Superior temporal gyrus (tissue), 1 donor: Measurements from ENCODE around the gene TRIP10.
"Not testable (repeated sequence)": the region's sequence is repeated elsewhere in the genome, so short reads cannot be mapped to it uniquely, and the experiment has no call there.

Experiments used
- DNase-seq: peaks from one replicate; pipeline ENCODE4 v3.0.0-alpha.2; 2016; ENCODE audit errors: extremely low spot score

TRIP10 gene

DNA sequence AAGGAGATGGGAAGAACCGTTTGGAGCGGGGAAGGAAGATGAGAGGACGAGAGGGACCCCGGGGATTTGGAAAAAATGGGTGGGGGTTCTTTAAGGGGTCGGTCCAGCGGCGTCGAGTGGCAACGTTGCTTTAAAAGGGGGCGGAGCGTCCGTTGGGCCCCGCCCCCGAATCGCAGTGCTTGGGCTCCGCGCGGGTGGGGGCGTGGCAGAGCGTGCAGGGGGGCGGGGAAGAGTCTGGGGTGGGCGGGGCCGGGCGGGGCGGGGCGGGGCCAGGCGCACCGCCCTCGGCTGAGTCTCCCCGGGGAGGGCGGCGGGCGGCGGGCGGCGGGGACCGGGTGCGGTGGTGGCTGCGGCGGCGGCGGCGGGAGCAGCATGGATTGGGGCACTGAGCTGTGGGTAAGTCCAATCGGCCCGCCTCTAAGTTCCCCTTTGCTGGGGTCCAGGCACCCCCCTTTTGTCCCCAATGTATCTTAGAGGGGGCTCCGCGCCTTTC, at the start of gene TRIP10:
Gene TRIP10 (plus strand): TSS at position 291 of the 493 bp plus-strand sequence. CDS start 82 bp downstream, at position 373.
- peak; percentile 81 for DNase-seq

- DNase-seq: no peak
These were observed 49.2 kb upstream of the TRIP10 start for GRCh38 chr19:6690160-6690885.

DNA sequence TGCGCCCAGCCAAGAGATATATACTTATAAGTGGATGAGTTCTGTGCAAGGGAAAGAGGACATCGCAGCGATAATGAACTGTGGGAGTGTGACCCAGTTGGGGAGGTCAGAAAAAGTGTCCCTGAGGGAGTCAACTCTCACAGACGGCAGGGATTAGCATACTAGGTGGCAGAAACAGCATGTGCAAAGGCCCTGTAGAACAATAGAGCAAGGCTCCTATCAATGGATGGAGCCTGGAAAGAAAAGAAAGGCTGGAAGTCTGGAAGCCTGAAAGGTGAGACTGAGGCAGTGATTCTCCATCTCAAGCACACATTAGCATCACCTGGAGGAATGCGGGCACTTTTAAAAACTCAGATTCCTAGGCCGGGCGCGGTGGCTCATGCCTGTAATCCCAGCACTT, 48.1 kb upstream of the TRIP10 start:
- no peak for DNase-seq

GRCh38 chr19:6692027-6692426, 47.5 kb upstream of the TRIP10 start:
- no peak for DNase-seq

- DNase-seq: no peak
These were observed 46.4 kb upstream of the TRIP10 start for GRCh38 chr19:6693056-6693471.

DNA sequence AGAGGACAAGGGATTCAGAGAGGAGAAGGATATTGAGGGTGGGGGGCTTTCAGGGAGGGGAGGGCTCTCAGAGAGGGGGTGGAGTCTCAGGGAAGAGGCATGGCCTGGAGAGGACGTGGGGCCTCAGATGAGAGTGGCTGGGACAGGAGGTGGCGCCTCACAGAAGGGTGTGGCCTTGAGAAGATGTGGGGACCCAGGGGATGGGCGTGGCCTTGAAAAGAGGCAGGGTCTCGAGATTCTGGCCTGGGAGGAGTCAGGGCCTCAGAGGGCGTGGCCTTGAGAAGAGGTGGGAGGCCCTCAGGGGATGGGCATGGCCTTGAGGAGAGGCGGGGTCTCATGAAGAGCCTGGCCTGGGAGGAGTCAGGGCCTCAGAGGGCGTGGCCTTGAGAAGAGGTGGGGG, 45.8 kb upstream of the TRIP10 start:
- DNase-seq: no peak

- no peak for DNase-seq
These were observed 45.2 kb upstream of the TRIP10 start for GRCh38 chr19:6694147-6694815.

- no peak for DNase-seq
These were observed 43.1 kb upstream of the TRIP10 start for GRCh38 chr19:6696239-6696820.

DNA sequence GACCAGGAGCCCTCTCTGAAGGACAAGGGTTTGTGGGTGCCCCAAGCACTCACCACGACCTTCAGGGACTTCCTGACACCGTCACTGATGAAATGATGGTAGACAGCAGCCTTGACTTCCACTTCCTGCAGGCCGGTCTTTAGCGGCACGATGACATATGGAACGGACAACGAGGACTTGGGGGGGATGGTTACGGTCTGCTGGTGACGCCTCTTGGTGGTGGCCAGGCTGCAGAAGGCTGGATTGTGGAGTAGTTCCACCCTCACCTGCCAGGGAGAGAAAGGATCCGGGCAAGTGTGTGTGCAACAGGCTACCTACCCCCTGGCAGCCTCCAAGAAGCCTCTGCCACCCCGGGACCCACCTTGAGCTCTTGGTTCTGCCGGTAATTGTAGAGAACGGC, 42.2 kb upstream of the TRIP10 start:
- no peak for DNase-seq

GRCh38 chr19:6699935-6700334, 39.5 kb upstream of the TRIP10 start:
- DNase-seq: no peak

GRCh38 chr19:6700586-6701316, 38.7 kb upstream of the TRIP10 start:
- DNase-seq: no peak

DNA sequence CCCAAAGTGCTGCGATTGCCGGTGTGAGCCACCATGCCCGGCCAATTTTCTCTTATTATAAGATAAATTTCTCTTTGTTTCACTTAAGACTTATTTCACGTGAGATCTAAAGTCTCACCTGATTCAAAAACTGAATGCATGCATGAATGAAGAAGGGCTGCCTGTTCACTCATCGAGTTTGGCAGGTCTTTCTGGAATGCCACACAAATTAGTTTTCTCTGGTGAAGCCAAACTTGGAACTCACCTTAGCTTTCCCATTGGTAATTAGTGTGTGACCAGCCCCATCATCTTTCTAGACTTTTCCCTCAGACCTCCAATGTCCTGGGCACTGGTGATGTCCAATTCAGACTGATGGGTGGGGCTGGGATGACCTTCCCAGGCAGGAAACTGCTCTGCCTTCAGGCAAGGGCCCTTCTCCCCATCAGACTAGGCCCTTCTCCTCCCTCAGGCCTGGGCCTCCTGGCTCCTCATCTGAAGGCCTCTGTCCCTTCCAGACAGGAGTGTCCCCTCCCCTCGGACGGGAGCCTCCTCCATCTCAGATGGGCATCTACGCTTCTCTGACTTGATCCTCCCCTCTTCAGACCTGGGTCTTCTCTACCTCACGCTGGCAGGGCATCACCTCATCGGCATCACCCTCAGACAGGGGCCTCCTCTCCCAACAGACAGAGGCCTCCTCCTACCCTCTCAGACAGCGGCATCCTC, 33.4 kb upstream of the TRIP10 start:
- DNase-seq: no peak

GRCh38 chr19:6706633-6706958, 32.9 kb upstream of the TRIP10 start:
- no peak for DNase-seq

- no peak for DNase-seq
These were observed 32.3 kb upstream of the TRIP10 start for GRCh38 chr19:6707011-6707657.

- no peak for DNase-seq
These were observed 31.8 kb upstream of the TRIP10 start for GRCh38 chr19:6707658-6708018.

DNA sequence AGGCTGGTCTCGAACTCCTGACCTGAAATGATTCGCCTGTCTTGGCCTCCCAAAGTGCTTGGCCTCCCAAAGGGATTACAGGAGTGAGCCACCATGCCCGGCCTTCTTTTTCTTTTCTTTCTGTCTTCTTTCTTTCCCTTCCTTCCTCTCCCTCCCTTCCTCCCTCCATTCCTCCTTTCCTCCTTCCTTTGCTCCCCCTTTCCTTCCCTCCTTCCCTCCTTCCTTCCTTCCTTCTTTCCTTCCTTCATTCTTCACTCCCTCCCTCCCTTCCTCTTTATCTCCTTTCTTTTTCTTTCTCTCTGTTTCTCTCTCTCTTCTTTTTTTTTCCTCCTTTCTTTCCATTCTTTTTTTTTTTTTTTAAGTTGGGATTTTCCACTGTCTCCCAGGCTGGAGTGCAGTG, 31.1 kb upstream of the TRIP10 start:
- no peak for DNase-seq

- not testable (repeated sequence) for DNase-seq
These were observed 30.6 kb upstream of the TRIP10 start for GRCh38 chr19:6708913-6709312.

- no peak for DNase-seq
These were observed 29.9 kb upstream of the TRIP10 start for GRCh38 chr19:6709549-6709948.

DNA sequence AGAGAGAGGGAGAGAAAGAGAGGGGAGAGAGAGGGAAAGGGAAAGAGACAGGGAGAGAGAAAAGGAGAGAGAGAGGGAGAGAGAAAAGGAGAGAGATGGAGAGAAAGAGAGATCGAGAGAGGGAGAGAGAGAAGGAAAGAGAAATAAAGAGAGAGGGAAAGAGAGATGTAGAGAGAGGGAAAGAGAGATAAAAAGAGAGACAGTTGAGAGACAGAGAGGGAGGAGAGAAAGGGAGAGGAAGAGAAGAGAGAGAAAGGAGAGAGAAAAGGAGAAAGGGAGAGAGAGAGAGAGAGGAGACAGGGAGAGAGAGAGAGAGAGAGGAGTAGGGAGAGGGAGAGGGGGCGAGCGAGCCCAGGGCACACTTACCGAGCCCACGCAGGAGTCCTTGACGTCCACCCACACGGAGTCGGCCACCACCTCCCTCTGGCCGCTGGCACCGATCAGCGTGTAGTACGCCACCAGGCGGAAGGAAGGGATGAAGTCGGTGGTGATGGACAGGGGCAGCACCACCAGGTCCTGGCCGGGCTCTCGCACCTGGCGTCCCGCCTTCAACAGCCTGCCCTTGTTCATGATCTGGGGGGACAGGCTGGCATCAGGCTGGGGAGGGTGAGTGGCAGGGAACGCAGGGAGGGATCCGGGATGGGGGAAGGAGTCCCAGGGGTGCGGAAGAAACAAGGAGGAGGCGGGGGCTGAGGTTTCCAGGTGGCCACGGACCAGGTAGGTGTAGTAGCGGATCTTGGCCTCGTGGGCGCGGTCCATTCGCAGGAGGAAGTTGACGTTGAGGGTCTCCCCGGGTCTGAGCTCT, 29.0 kb upstream of the TRIP10 start:
- DNase-seq: no peak

DNA sequence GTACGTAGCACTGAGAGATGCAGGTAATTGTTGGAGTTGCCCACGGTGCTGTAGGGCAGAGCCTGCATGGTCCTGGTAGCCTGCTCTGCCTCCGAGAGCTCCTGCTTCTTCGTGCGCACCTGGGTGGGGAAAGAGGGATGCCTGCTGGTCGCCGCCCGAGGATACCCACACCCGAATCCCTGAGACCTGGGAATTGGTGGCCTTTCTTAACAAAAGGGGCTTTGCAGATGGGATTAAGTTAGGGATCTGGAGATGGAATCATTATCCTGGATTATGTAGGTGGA, 28.5 kb upstream of the TRIP10 start:
- no peak for DNase-seq

DNA sequence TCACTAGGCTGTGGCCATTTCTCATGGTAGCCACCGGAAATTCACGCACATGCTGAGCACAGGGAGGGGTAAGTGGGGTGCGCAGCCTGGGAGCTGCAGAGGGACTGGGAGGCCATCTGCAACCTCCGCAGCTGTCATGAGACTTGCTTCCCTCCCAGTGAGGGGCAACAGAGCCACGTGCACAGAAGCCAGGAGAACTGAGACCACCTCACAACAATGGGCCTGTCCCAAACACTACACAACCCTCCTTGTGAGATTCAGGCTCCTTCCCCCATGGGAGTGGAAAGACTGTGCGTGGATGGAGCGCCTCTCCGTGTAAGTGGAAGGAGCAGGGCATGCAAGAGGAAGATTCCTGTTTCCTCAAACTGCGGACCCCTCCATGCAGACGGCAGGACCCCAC, 27.9 kb upstream of the TRIP10 start:
- no peak for DNase-seq
